Thoracic aorta (tissue), 2 donors: Measurements from ENCODE around the gene MED1. TPM values are rescaled to one million over a fixed set of nuclear protein-coding genes. Genes with fewer than 3 reads are reported as not detected.
A peak's percentile ranks its signal among the peaks of the same experiment; 100 is the strongest.

Experiments
- ATAC-seq: fragments of 150-250 bp; one replicate; pipeline ENCODE4 v1.8.0; 2017; ENCODE audit warnings: low read depth; ENCODE audit not compliant: insufficient number of reproducible peaks, low FRiP score
- DNase-seq: peaks from one replicate; pipeline ENCODE4 v3.0.0-alpha.2; 2020; ENCODE audit warnings: low spot score
- H3K27ac ChIP-seq, 2 donors: fragments of 200-600 bp; sonication (generic); 1 replicate in 1 of 2; 2 replicates in 1 of 2; pipeline ENCODE4 v1.5.1; 2016; ENCODE audit warnings: mild to moderate bottlenecking in 2 of 2, moderate library complexity in 2 of 2
- H3K27me3 ChIP-seq: fragments of 200-600 bp; sonication (generic); replicated peaks from 2 replicates; pipeline ENCODE4 v1.6.0; 2016; ENCODE audit warnings: mild to moderate bottlenecking; ENCODE audit not compliant: insufficient read depth
- H3K36me3 ChIP-seq: fragments of 200-600 bp; sonication (generic); one replicate; pipeline ENCODE4 v1.5.1; 2016
- H3K4me1 ChIP-seq, 2 donors: fragments of 200-600 bp; sonication (generic); 1 replicate in 1 of 2; 2 replicates in 1 of 2; pipeline versions ENCODE4 v1.5.1 to v1.6.0; 2016; ENCODE audit warnings: low read depth in 2 of 2, mild to moderate bottlenecking in 1 of 2; ENCODE audit not compliant: control insufficient read depth in 1 of 2
- H3K4me3 ChIP-seq: fragments of 200-600 bp; sonication (generic); 2 replicates; pipeline ENCODE4 v1.5.1; 2016; ENCODE audit warnings: mild to moderate bottlenecking
- H3K9me3 ChIP-seq: fragments of 200-600 bp; sonication (generic); 2 replicates; pipeline ENCODE4 v1.5.1; 2016
- CTCF ChIP-seq: fragments of 200-600 bp; sonication (generic); IDR thresholded peaks from one replicate; pipeline ENCODE4 v1.5.1; 2019; ENCODE audit warnings: antibody characterized with exemption
- total RNA-seq, 2 donors: library from RNA; depleted of rRNA; stranded (reverse); fragments of >200 nt; gene quantifications; one replicate each; pipeline versions ENCODE4 v1.1.0 to v1.2.3, GENCODE V29; 2016

The MED1 gene
- total RNA-seq, 2 donors from 2014 or later, result 18.1 to 29.0 TPM

DNA sequence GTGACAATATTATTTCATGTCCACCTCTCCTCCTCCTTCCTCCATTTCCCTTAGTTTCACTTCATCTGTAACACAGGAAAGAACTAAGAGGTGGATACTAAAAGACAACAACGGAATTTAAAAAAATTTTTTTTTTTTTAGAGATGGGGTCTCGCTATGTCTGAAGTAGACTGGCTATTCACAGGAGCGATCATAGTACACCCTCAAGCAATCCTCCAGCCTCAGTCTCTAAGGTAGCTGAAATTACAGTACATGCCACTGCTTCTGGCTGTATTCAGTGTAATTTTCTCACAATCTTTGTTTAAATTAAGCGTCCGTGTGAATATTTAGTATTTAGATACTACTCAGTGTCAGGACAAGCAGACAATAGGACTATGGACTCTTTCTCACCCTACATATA lies 85.2 kb downstream of the MED1 start:
- Histone ChIP-seq H3K36me3 (no peaks in the 10 kb centered on the region), H3K9me3 (no peaks in the 10 kb centered on the region), H3K27me3 (no peaks in the 10 kb centered on the region), H3K27ac (peak overlapping the region; percentile 67 to 74), H3K4me3 (peak overlapping the region; percentile 59), H3K4me1 (peaks cover 15 to 39% of the 10 kb centered on the region in 2 donors)
- ATAC-seq (no peak), DNase-seq (no peak)
- no peak for TF ChIP-seq CTCF

DNA sequence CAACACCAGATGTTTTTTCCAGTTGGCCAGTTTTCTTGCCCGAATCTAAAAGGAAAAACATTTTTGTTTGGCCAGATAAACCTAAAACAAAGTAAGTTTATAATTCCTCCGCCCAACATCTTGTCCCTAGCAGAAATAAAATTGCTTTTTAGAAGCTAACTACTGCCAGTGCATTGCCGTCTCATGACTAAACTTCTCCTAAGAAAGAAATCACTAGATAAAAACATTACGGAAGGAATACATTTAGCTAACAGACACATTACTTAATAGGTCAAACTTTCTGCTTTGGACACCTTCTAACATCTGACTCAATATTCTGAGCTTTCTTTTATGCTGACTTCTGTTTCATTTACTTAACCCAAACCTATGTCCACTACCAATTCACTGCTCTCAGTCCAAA lies 85.8 kb downstream of the MED1 start:
- Histone ChIP-seq H3K27ac (peak overlapping the region; percentile 67 to 74), H3K9me3 (no peaks in the 10 kb centered on the region), H3K36me3 (no peaks in the 10 kb centered on the region), H3K4me1 (peaks cover 15 to 46% of the 10 kb centered on the region in 2 donors), H3K4me3 (peak overlapping the region; percentile 59), H3K27me3 (no peaks in the 10 kb centered on the region)
- no peak for DNase-seq
- peak; percentile 51 for ATAC-seq
- TF ChIP-seq CTCF, result no peak

DNA sequence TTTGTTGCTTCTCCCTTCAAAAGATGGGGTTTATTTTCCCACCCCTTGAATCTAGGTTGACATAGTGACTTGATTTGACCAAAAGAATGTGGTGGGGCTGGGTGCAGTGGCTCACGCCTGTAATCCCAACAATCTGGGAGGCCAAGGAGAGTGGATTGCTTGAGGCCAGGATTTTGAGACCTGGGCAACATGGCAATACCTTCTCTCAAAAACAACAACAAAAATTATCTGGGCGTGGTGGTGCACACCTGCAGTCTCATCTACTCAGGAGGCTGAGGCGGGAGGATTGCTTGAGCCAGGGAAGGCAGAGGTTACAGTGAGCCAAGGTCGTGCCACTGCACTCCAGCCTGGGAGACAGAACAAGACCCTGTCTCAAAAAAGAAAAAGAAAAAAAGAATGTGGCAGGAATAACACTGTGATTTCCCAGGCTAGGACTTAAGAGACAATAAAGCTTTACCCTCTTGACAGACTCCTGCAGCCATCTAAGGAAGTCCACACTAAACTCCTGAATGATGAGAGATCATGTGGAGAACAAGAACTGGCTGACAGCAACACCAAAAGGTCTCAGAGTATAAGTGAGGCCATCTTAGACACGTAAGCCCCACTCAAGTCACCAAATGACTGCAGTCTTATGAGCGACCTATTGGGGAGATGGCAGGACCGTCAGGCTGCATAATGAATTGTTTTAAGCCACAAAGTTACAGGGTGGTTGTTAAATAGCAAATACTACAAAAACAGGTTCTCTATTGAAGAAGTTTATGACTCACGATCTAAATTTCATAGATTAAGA lies 86.6 kb downstream of the MED1 start:
- Histone ChIP-seq H3K4me1 (peaks cover 15 to 46% of the 10 kb centered on the region in 2 donors), H3K4me3 (peak overlapping the region; percentile 59), H3K36me3 (no peaks in the 10 kb centered on the region), H3K27me3 (no peaks in the 10 kb centered on the region), H3K9me3 (no peaks in the 10 kb centered on the region), H3K27ac (peak overlapping the region; percentile 67 to 74)
- no peak for ATAC-seq
- no peak for DNase-seq
- TF ChIP-seq CTCF, result no peak

DNA sequence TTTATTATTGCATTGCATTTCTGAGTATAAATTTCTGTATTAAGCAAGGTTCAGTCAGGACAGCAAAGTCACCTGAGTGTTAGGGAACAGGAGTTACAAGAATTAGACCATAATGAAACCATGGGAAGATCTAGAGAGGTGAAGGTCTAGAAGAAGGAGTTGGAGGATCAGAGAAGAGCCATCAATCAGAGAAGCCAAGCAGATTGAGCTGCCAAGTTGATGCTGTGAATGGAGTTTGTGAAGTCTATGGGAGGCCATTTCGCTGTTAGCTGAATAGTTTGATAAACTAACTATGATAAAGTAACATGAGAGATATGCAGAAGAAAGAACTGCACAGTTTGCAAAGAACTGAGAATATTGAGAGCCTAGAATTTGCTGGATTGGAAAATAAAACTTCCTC lies 90.0 kb downstream of the MED1 start:
- DNase-seq (no peak), ATAC-seq (no peak)
- Histone ChIP-seq H3K27ac (no peak overlapping the region), H3K4me1 (peaks cover 15 to 43% of the 10 kb centered on the region in 2 donors), H3K36me3 (no peaks in the 10 kb centered on the region), H3K9me3 (no peaks in the 10 kb centered on the region), H3K4me3 (no peak overlapping the region), H3K27me3 (no peaks in the 10 kb centered on the region)
- TF ChIP-seq CTCF, result no peak

DNA sequence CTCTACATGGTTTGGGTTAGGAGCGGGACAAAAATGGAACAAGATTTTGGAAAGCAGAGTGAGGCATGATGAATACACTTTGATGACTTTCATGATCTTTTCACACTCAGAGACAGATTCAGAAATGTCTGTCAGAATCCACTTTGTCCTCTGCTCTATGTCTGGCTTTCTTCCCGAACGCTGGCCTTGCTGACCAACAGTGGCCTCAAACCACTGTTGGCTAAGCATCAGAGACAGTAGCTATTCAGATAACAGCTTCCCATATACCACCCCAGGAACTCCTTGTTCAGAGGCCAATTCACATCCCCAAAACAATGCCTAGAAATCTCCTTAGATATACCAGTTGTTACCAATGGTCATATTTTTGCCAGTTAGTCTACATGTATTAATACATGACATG lies 90.5 kb downstream of the MED1 start:
- ATAC-seq (no peak), DNase-seq (no peak)

More for the DNA sequence above, 90.5 kb downstream of the MED1 start:
- peaks cover 14 to 38% of the 10 kb centered on the region in 2 donors for H3K4me1 ChIP-seq
- no peaks in the 10 kb centered on the region for H3K36me3 ChIP-seq
- no peak overlapping the region for H3K4me3 ChIP-seq
- H3K27me3 ChIP-seq, result no peaks in the 10 kb centered on the region
- no peak for TF ChIP-seq CTCF
- no peak overlapping the region for H3K27ac ChIP-seq
- H3K9me3 ChIP-seq, result no peaks in the 10 kb centered on the region
